ENCODE results near the gene UBE2C. TPM values are rescaled to one million over a fixed set of nuclear protein-coding genes. Genes with fewer than 3 reads are reported as not detected.
A peak's percentile ranks its signal among the peaks of the same experiment; 100 is the strongest.
"Not testable (repeated sequence)": the region's sequence is repeated elsewhere in the genome, so short reads cannot be mapped to it uniquely, and the experiment has no call there.

Gene UBE2C
- 254 and 268 TPM in 2 replicates for total RNA-seq (2021)
- long read RNA-seq, transcript UBE2C-204 (6 exons, 850 nt) = major isoform, 215 of 243 reads
- long read RNA-seq, transcript UBE2C-206 (5 exons, 641 nt) = minor isoform, 7 of 243 reads
- long read RNA-seq, transcript UBE2C-202 (6 exons, 737 nt) = minor isoform, 5 of 243 reads
- long read RNA-seq, partial matches to known transcripts = 5 of 243 reads
- long read RNA-seq, other reads (novel, unspliced or antisense) = 5 of 243 reads

DNA sequence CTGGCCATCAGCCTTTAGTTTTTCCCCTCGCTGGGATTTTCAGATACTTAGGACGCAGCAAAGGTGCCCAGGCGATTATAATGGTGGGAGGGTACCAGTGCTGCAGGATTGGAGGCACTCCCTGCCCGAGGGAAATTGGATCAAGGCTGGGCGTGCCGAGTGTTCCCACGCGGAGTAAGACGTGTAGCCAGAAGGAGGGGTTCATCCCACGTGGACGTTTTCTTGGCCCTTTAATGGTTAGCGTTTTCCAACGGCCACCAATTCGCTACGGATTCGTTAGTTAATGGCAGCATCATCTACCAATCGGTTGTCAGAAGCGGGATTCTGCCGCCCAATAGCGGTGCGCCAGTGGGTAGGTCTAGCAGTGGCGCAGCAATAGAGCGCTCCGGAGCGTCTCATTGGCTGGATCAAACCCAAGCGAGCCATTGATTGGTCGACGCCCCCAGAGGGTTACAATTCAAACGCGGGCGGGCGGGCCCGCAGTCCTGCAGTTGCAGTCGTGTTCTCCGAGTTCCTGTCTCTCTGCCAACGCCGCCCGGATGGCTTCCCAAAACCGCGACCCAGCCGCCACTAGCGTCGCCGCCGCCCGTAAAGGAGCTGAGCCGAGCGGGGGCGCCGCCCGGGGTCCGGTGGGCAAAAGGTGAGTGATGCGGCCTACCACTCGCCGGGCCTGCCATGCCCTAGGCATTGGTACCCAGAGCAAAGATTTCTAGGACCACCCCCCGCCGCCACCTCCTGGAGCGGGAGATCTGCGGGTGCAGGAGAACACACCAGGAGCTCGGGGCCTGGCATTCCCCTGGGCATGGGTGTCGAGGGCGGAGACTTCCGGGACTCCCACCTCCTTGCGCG is at the start of gene UBE2C:
TSS of gene UBE2C (plus strand) at position 488 of the 849 bp plus-strand sequence. CDS start at position 540, 52 bp downstream.
- Histone ChIP-seq H4K8ac (replicated peaks; ENCODE audit: insufficient read length, low read depth, low read length) (no peak within 1 kb of the TSS), H2AFZ (ENCODE audit: low read length) (no peak within 1 kb of the TSS), H3T11ph (ENCODE audit: low read length) (no peak within 1 kb of the TSS), H3K56ac (ENCODE audit: insufficient read length, low read depth, low read length) (no peak within 1 kb of the TSS), H3K14ac (ENCODE audit: insufficient read depth, low read length) (peak within 1 kb of the TSS; percentile 7; the same call in 1 of the 2 replicates), H2BK12ac (ENCODE audit: insufficient read length, low read depth, low read length) (no peak within 1 kb of the TSS), H3K79me1 (ENCODE audit: insufficient read depth, low read depth, low read length, poor library complexity, severe bottlenecking) (peaks cover 3% of the 10 kb centered on the region), H3K23me2 (ENCODE audit: insufficient read length, low read depth, low read length, poor library complexity, severe bottlenecking) (peaks cover 7% of the 10 kb centered on the region), H2BK5ac (ENCODE audit: insufficient read length, low read length) (no peak within 1 kb of the TSS), H2BK120ac (ENCODE audit: low read depth, low read length, poor library complexity, severe bottlenecking) (no peak within 1 kb of the TSS), H2AK5ac (ENCODE audit: insufficient read length, low read length) (no peak within 1 kb of the TSS), H3K18ac (ENCODE audit: insufficient read length, low read depth, low read length) (peak within 1 kb of the TSS; percentile 25), H2BK20ac (ENCODE audit: low read depth, low read length, poor library complexity, severe bottlenecking) (no peak within 1 kb of the TSS), H3K4me1 (ENCODE audit: insufficient read depth, low read length) (no peaks in the 10 kb centered on the region), H4K5ac (ENCODE audit: insufficient read length, low read depth, low read length) (no peak within 1 kb of the TSS), H4K91ac (ENCODE audit: insufficient read length, low read depth, low read length) (no peak within 1 kb of the TSS), H4K20me1 (ENCODE audit: control insufficient read depth, insufficient read depth, insufficient read length) (no peaks in the 10 kb centered on the region), H3K9me3 (ENCODE audit: control insufficient read depth, low read depth, low read length) (no peaks in the 10 kb centered on the region), H3K27ac (ENCODE audit: insufficient read length, low read depth, low read length) (no peak within 1 kb of the TSS), H3K27me3 (ENCODE audit: insufficient read depth, low read length) (no peaks in the 10 kb centered on the region), H2BK15ac (ENCODE audit: low read depth, low read length) (no peak within 1 kb of the TSS), H3K23ac (ENCODE audit: insufficient read length, low read depth, low read length) (no peak within 1 kb of the TSS), H3K4ac (ENCODE audit: low read depth, low read length) (no peak within 1 kb of the TSS), H3K79me2 (ENCODE audit: insufficient read depth, low read length) (peaks cover 10% of the 10 kb centered on the region; the same call in 1 of the 2 replicates), H3K9ac (ENCODE audit: extremely low read depth, insufficient read length, low read length) (peak within 1 kb of the TSS; percentile 82), H3K4me2 (ENCODE audit: insufficient read depth, insufficient read length, low read length) (peak within 1 kb of the TSS; percentile 71)
- DNase-seq = peak; percentile 99
- no peak for TF ChIP-seq CTCF (conservative IDR thresholded peaks at IDR 0.05)
- Mint-ChIP-seq H3K27me3 (ENCODE audit: low read depth) (no peaks in the 10 kb centered on the region), H3K4me1 (peaks cover 16 to 19% of the 10 kb centered on the region in 2 experiments), H3K4me3 (peak within 1 kb of the TSS; percentile 98 to 99), H3K27ac (peak within 1 kb of the TSS; percentile 76 to 95 (median 83)), H3K36me3 (ENCODE audit: insufficient read depth in 1 of 3, low read depth in 3 of 3) (peaks cover 47 to 78% (median 75%) of the 10 kb centered on the region in 3 experiments), H3K9me3 (peaks cover 0 to 3% of the 10 kb centered on the region in 2 experiments; a peak in 2 of 5 replicates)
- no CpG with 5 or more reads among the region's 65 CpGs for WGBS (ENCODE audit: extremely low coverage, insufficient read length, low lambda C conversion rate)

DNA sequence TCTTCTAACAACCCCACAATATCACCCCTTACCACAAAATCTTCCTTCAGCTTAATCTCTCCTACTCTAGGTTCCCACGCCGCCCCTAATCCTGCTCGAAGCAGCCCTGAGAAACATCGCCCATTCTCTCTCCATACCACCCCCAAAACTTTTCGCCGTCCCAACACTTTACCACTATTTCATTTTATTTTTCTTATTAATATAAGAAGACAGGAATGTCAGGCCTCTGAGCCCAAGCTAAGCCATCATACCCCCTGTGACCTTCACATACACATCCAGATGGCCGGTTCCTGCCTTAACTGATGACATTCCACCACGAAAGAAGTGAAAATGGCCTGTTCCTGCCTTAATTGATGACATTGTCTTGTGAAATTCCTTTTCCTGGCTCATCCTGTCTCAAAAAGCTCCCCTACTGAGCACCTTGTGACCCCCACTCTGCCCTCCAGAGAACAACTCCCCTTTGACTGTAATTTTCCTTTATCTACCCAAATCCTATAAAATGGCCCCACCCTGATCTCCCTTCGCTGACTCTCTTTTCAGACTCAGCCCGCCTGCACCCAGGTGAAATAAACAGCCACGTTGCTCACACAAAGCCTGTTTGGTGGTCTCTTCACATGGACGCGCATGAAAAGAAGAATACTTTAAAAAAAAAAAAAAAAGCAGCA is 47.7 kb upstream of the UBE2C start:
- not testable (repeated sequence) for H4K8ac ChIP-seq (replicated peaks; ENCODE audit: insufficient read length, low read depth, low read length); H2BK15ac ChIP-seq (ENCODE audit: low read depth, low read length); H2BK20ac ChIP-seq (ENCODE audit: low read depth, low read length, poor library complexity, severe bottlenecking); H3K79me1 ChIP-seq (ENCODE audit: insufficient read depth, low read depth, low read length, poor library complexity, severe bottlenecking); H3K27me3 ChIP-seq (ENCODE audit: insufficient read depth, low read length); H3K56ac ChIP-seq (ENCODE audit: insufficient read length, low read depth, low read length); H4K20me1 ChIP-seq (ENCODE audit: control insufficient read depth, insufficient read depth, insufficient read length); H3K4me1 Mint-ChIP-seq; H3T11ph ChIP-seq (ENCODE audit: low read length); H3K9ac ChIP-seq (ENCODE audit: extremely low read depth, insufficient read length, low read length); H3K23ac ChIP-seq (ENCODE audit: insufficient read length, low read depth, low read length); H4K91ac ChIP-seq (ENCODE audit: insufficient read length, low read depth, low read length); DNase-seq; H2BK5ac ChIP-seq (ENCODE audit: insufficient read length, low read length); H3K9me3 ChIP-seq (ENCODE audit: control insufficient read depth, low read depth, low read length); H3K4me1 ChIP-seq (ENCODE audit: insufficient read depth, low read length); H3K23me2 ChIP-seq (ENCODE audit: insufficient read length, low read depth, low read length, poor library complexity, severe bottlenecking); H2BK12ac ChIP-seq (ENCODE audit: insufficient read length, low read depth, low read length); H2AK5ac ChIP-seq (ENCODE audit: insufficient read length, low read length); H3K14ac ChIP-seq (ENCODE audit: insufficient read depth, low read length); H2AFZ ChIP-seq (ENCODE audit: low read length); H3K79me2 ChIP-seq (ENCODE audit: insufficient read depth, low read length); H3K27me3 Mint-ChIP-seq (ENCODE audit: low read depth); H3K18ac ChIP-seq (ENCODE audit: insufficient read length, low read depth, low read length); H3K4ac ChIP-seq (ENCODE audit: low read depth, low read length); H4K5ac ChIP-seq (ENCODE audit: insufficient read length, low read depth, low read length)
- H3K27ac ChIP-seq (ENCODE audit: insufficient read length, low read depth, low read length) = peak overlapping the region; percentile 98
- H3K36me3 Mint-ChIP-seq (ENCODE audit: insufficient read depth in 1 of 3, low read depth in 3 of 3) = peaks cover 6 to 21% (median 17%) of the 10 kb centered on the region in 3 experiments; a peak in 5 of 7 replicates
- peak overlapping the region; percentile 32 to 61; a peak in 3 of 5 replicates for H3K4me3 Mint-ChIP-seq
- peak overlapping the region; percentile 19 for H2BK120ac ChIP-seq (ENCODE audit: low read depth, low read length, poor library complexity, severe bottlenecking)
- no CpG with 5 or more reads among the region's 13 CpGs for WGBS (ENCODE audit: extremely low coverage, insufficient read length, low lambda C conversion rate)
- H3K4me2 ChIP-seq (ENCODE audit: insufficient read depth, insufficient read length, low read length) = peak overlapping the region; percentile 17
- peaks cover 0 to 21% of the 10 kb centered on the region in 2 experiments; a peak in 3 of 5 replicates for H3K9me3 Mint-ChIP-seq
- peak overlapping the region in 2 of 3 experiments; percentile 85; a peak in 3 of 7 replicates for H3K27ac Mint-ChIP-seq
